Measurements from ENCODE around the gene SLC25A29. TPM values are rescaled to one million over a fixed set of nuclear protein-coding genes. Genes with fewer than 3 reads are reported as not detected.

Gene SLC25A29
- total and polyA plus RNA-seq, 12 donors: 11.0 to 70.7 (median 23.6) TPM

GRCh38 chr14:100293497-100294212, 12.6 kb downstream of the SLC25A29 start:
- peaks cover 11 to 71% (median 44%) of the 10 kb centered on the region in 9 donors for H3K4me1 ChIP-seq
- H3K36me3 ChIP-seq: peaks cover 0 to 31% (median 0%) of the 10 kb centered on the region in 9 donors
- ATAC-seq (no peak), DNase-seq (no peak)
- peak overlapping the region in 7 of 10 donors; percentile 10 to 53 (median 28) for H3K27ac ChIP-seq
- H3K9me3 ChIP-seq: no peaks in the 10 kb centered on the region
- H3K4me3 ChIP-seq: no peak overlapping the region
- intact Hi-C loops (cut with DNase I): no loop called here
- no peaks in the 10 kb centered on the region for H3K27me3 ChIP-seq
- 76 to 77% methylated on average over 14 of the region's 14 CpGs for WGBS, 2 donors
- TF ChIP-seq CTCF (IDR thresholded peaks at IDR 0.05): no peak

GRCh38 chr14:100292776-100293461, 13.3 kb downstream of the SLC25A29 start:
- H3K27me3 ChIP-seq: no peaks in the 10 kb centered on the region
- H3K36me3 ChIP-seq: peaks cover 0 to 27% (median 0%) of the 10 kb centered on the region in 9 donors
- DNase-seq (no peak), ATAC-seq (no peak)
- intact Hi-C loops (cut with DNase I): no loop called here
- WGBS, 2 donors: 96% methylated on average over 42 of the region's 42 CpGs
- H3K27ac ChIP-seq: peak overlapping the region in 2 of 10 donors; percentile 33 to 36
- peaks cover 9 to 68% (median 39%) of the 10 kb centered on the region in 9 donors for H3K4me1 ChIP-seq
- H3K4me3 ChIP-seq: no peak overlapping the region
- no peaks in the 10 kb centered on the region for H3K9me3 ChIP-seq
- TF ChIP-seq CTCF (IDR thresholded peaks at IDR 0.05): no peak

- no peak for TF ChIP-seq CTCF (IDR thresholded peaks at IDR 0.05)
- WGBS, 2 donors: 97% methylated on average over 61 of the region's 61 CpGs
Observed at GRCh38 chr14:100292301-100292775, 13.9 kb downstream of the SLC25A29 start.

GRCh38 chr14:100291305-100292075, 14.8 kb downstream of the SLC25A29 start:
- WGBS, 2 donors: 94 to 95% methylated on average over 13 of the region's 13 CpGs
- no peak overlapping the region for H3K27ac ChIP-seq
- H3K4me1 ChIP-seq: peaks cover under 1 to 65% (median 25%) of the 10 kb centered on the region in 9 donors
- H3K9me3 ChIP-seq: no peaks in the 10 kb centered on the region
- TF ChIP-seq CTCF (IDR thresholded peaks at IDR 0.05): no peak
- ATAC-seq (no peak), DNase-seq (no peak)
- H3K36me3 ChIP-seq: peaks cover 0 to 27% (median 0%) of the 10 kb centered on the region in 9 donors
- H3K4me3 ChIP-seq: no peak overlapping the region
- H3K27me3 ChIP-seq: no peaks in the 10 kb centered on the region
- intact Hi-C loops (cut with DNase I): no loop called here

More at GRCh38 chr14:100292301-100292775, 13.9 kb downstream of the SLC25A29 start:
- intact Hi-C loops (cut with DNase I): no loop called here
- DNase-seq: no peak
- Histone ChIP-seq H3K9me3 (no peaks in the 10 kb centered on the region), H3K27ac (no peak overlapping the region), H3K27me3 (no peaks in the 10 kb centered on the region), H3K36me3 (peaks cover 0 to 27% (median 0%) of the 10 kb centered on the region in 9 donors), H3K4me3 (no peak overlapping the region), H3K4me1 (peaks cover 5 to 65% (median 33%) of the 10 kb centered on the region in 9 donors)
- ATAC-seq: no peak
